Measurements from ENCODE around the gene ATP6V0A1.
"Not testable (repeated sequence)": the region's sequence is repeated elsewhere in the genome, so short reads cannot be mapped to it uniquely, and the experiment has no call there.

Gene ATP6V0A1

DNA sequence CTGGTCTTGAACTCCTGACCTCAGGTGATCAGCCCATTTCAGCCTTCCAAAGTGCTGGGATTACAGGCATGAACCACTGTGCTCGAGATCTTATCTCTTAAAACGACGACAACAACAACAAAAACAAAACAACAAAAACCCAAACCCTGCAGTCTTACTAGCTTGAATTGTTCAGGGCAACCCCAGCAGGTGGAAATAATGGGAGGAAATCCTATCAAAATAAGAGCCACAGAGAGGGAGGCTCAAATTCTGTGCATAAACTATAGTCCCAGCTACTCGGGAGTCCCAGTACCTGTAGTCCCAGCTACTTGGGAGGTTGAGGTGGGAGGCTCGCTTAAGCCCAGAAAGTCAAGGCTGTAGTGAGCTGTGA, 16.5 kb upstream of the ATP6V0A1 start:
- no peak overlapping the region for H3K4me3 ChIP-seq (ENCODE audit: low read length)
- H3K36me3 ChIP-seq (ENCODE audit: control insufficient read depth, insufficient read depth, low read length) = no peaks in the 10 kb centered on the region
- no peak overlapping the region for H3K9ac ChIP-seq (ENCODE audit: low read length)
- no peaks in the 10 kb centered on the region for H3K9me3 ChIP-seq (ENCODE audit: control insufficient read depth, low read length)
- no peaks in the 10 kb centered on the region for H3K27me3 ChIP-seq (ENCODE audit: control insufficient read depth, insufficient read depth, low read length)
- no peaks in the 10 kb centered on the region for H3K4me1 ChIP-seq (ENCODE audit: control insufficient read depth, insufficient read depth, low read length)

DNA sequence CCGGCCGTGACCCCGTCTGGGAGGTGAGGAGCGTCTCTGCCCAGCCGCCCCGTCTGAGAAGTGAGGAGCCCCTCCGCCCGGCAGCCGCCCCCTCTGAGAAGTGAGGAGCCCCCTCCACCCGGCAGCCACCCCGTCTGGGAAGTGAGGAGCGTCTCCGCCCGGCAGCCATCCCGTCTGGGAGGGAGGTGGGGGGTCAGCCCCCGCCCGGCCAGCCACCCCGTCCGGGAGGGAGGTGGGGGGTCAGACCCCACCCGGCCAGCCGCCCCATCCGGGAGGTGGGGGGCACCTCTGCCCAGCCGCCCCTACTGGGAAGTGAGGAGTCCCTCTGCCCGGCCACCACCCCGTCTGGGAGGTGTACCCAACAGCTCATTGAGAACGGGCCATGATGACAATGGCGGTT, 9.5 kb upstream of the ATP6V0A1 start:
- H3K9me3 ChIP-seq (ENCODE audit: control insufficient read depth, low read length); H3K4me3 ChIP-seq (ENCODE audit: low read length); H3K4me1 ChIP-seq (ENCODE audit: control insufficient read depth, insufficient read depth, low read length); H3K36me3 ChIP-seq (ENCODE audit: control insufficient read depth, insufficient read depth, low read length); H3K9ac ChIP-seq (ENCODE audit: low read length); H3K27me3 ChIP-seq (ENCODE audit: control insufficient read depth, insufficient read depth, low read length): not testable (repeated sequence)

DNA sequence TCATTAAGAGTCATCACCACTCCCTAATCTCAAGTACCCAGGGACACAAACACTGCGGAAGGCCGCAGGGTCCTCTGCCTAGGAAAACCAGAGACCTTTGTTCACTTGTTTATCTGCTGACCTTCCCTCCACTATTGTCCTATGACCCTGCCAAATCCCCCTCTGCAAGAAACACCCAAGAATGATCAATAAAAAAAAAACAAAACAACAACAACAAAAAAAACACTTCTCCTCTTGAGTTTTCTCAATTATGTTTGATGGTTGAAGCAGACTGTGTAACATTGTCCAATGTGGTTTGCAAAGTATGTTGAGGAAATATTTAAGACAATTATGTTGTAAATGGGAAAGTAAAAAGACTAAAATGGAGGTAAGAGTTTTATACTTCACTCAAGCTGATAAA, 8.8 kb upstream of the ATP6V0A1 start:
- not testable (repeated sequence) for H3K9ac ChIP-seq (ENCODE audit: low read length); H3K4me3 ChIP-seq (ENCODE audit: low read length); H3K9me3 ChIP-seq (ENCODE audit: control insufficient read depth, low read length); H3K4me1 ChIP-seq (ENCODE audit: control insufficient read depth, insufficient read depth, low read length); H3K36me3 ChIP-seq (ENCODE audit: control insufficient read depth, insufficient read depth, low read length); H3K27me3 ChIP-seq (ENCODE audit: control insufficient read depth, insufficient read depth, low read length)

DNA sequence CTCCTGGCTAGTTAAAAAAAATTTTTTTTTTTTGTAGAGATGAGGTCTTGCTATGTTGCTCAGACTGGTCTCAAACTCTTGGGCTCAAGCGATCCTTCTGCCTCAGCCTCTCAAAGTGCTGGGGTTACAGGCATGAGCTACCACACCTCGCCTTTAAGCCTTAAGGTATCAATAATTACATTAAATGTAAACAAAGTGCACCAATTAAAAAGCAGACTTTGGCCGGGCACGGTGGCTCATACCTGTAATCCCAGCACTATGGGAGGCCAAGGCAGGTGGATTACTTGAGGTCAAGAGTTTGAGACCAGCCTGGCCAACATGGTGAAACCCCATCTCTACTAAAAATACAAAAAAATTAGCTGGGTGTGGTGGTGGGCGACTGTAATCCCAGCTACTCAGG, 7.4 kb upstream of the ATP6V0A1 start:
- H3K4me3 ChIP-seq (ENCODE audit: low read length); H3K9me3 ChIP-seq (ENCODE audit: control insufficient read depth, low read length); H3K9ac ChIP-seq (ENCODE audit: low read length); H3K27me3 ChIP-seq (ENCODE audit: control insufficient read depth, insufficient read depth, low read length); H3K36me3 ChIP-seq (ENCODE audit: control insufficient read depth, insufficient read depth, low read length); H3K4me1 ChIP-seq (ENCODE audit: control insufficient read depth, insufficient read depth, low read length): not testable (repeated sequence)

DNA sequence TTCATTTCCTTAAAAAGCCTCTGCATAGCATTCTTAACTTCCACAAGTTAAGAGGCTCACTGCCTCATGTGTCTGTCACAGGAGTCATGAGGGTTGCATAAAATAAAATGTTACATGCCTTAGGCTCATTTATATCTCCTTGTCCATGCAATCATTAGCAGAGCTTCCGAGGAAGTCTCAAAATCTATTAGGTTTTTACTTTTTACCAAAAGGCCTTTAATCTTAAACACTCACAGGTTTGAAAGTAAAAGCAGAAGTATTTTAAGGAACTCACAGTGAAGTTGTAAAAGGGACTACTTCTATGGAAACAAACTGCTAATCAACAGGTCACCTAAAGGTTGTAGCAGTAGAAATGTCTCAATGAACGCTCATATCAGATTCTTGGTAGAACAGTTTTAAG, 5.2 kb upstream of the ATP6V0A1 start:
- Histone ChIP-seq H3K9me3 (ENCODE audit: control insufficient read depth, low read length) (no peaks in the 10 kb centered on the region), H3K9ac (ENCODE audit: low read length) (no peak overlapping the region), H3K36me3 (ENCODE audit: control insufficient read depth, insufficient read depth, low read length) (no peaks in the 10 kb centered on the region), H3K4me1 (ENCODE audit: control insufficient read depth, insufficient read depth, low read length) (peaks cover 11% of the 10 kb centered on the region), H3K4me3 (ENCODE audit: low read length) (no peak overlapping the region), H3K27me3 (ENCODE audit: control insufficient read depth, insufficient read depth, low read length) (no peaks in the 10 kb centered on the region)

DNA sequence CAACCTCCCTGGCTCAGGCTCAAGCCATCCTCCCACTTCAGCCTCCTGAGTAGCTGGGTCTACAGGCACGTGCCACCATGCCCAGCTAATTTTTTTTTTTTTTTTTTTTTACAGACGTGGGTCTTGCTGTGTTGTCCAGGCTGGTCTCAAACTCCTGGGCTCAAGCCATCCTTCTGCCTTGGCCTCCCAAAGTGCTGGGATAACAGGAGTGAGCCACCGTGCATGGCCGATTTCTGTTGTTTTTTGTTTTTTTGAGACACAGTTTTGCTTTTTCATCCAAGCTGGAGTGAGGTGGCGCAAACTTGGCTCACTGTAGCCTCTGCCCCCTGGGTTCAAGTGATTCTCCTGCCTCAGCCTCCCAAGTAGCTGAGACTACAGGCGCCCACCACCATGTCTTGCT, 3.7 kb upstream of the ATP6V0A1 start:
- H3K9me3 ChIP-seq (ENCODE audit: control insufficient read depth, low read length); H3K27me3 ChIP-seq (ENCODE audit: control insufficient read depth, insufficient read depth, low read length); H3K4me3 ChIP-seq (ENCODE audit: low read length); H3K9ac ChIP-seq (ENCODE audit: low read length); H3K36me3 ChIP-seq (ENCODE audit: control insufficient read depth, insufficient read depth, low read length): not testable (repeated sequence)
- H3K4me1 ChIP-seq (ENCODE audit: control insufficient read depth, insufficient read depth, low read length) = peaks cover 11% of the 10 kb centered on the region

DNA sequence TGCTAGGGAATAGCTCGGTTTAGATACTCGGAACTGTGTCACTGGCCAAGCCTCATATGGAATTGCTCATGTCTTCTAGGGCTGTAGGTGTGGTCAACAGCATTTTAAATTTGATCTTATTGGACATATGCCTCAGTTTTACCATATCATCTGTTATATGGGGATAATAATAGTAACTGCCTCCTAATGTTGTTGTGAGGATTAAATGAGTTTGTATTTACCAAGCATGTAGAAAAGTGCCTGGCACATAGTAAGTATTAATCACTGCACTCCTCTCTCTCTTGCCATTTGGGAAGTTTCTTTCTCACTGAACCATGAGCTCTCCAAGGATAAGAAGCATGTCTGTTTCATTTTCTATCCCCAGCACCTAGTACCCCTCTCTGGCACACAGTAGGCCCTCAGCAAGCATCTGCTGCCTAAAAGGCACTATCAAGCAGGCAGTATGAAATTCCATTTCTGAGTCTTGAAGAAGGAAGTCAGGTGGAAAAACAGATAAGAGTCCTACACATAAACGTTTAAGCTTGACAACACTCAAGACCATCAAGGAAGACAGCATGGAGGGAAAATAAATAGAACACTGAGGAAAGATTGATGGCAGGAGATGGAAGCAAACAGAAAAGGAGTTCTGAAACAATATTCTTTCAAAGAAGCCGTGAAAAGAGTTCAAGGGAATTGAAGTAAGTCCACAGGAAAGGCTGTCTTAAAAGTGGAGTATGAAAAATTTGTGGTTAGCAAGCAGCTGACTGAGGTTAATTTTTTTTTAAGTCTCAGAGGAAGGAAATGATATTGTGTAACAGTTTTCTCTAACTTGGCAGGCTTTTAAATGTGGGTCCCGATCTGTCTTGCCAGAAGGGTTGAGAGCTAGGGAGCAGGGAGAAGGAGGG, 2.2 kb upstream of the ATP6V0A1 start:
- peaks cover 20% of the 10 kb centered on the region for H3K4me1 ChIP-seq (ENCODE audit: control insufficient read depth, insufficient read depth, low read length)
- no peaks in the 10 kb centered on the region for H3K36me3 ChIP-seq (ENCODE audit: control insufficient read depth, insufficient read depth, low read length)
- H3K9me3 ChIP-seq (ENCODE audit: control insufficient read depth, low read length) = no peaks in the 10 kb centered on the region
- no peak overlapping the region for H3K4me3 ChIP-seq (ENCODE audit: low read length)
- H3K9ac ChIP-seq (ENCODE audit: low read length) = peak overlapping the region; percentile 24
- H3K27me3 ChIP-seq (ENCODE audit: control insufficient read depth, insufficient read depth, low read length) = no peaks in the 10 kb centered on the region

DNA sequence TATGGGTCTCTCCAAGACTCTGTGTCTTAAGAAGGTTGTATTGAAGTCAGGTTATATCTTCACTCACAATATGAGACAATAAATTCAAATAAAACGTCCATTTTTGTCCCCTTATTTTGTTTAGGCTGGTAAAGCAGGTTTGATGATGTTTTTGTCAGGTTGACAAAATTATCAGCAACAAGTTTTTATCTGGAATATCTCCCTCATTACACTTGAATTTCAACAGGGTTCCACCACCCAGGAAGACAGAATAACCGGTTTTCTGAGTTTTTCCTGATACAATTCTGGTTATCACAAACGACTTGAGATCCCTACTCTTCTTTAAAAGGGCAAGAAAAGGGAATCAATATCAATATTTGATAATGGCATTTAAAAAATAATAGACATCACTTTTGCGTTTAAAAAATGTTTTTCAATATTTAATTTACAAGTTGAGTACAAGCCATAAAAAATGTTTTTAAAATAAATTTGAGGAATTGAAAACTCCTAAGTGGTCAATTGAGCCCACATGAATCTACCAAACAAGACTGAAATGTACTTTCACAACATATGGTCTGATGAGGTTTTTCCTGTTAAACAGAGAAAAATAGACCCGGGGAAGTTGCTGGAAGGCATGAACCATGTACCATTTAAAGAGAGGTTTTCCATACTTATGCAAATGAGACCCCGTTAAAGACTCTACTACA, 1.4 kb upstream of the ATP6V0A1 start:
- H3K4me1 ChIP-seq (ENCODE audit: control insufficient read depth, insufficient read depth, low read length) = peaks cover 20% of the 10 kb centered on the region
- no peaks in the 10 kb centered on the region for H3K9me3 ChIP-seq (ENCODE audit: control insufficient read depth, low read length)
- H3K4me3 ChIP-seq (ENCODE audit: low read length) = no peak overlapping the region
- peak overlapping the region; percentile 24 for H3K9ac ChIP-seq (ENCODE audit: low read length)
- no peaks in the 10 kb centered on the region for H3K36me3 ChIP-seq (ENCODE audit: control insufficient read depth, insufficient read depth, low read length)
- no peaks in the 10 kb centered on the region for H3K27me3 ChIP-seq (ENCODE audit: control insufficient read depth, insufficient read depth, low read length)

DNA sequence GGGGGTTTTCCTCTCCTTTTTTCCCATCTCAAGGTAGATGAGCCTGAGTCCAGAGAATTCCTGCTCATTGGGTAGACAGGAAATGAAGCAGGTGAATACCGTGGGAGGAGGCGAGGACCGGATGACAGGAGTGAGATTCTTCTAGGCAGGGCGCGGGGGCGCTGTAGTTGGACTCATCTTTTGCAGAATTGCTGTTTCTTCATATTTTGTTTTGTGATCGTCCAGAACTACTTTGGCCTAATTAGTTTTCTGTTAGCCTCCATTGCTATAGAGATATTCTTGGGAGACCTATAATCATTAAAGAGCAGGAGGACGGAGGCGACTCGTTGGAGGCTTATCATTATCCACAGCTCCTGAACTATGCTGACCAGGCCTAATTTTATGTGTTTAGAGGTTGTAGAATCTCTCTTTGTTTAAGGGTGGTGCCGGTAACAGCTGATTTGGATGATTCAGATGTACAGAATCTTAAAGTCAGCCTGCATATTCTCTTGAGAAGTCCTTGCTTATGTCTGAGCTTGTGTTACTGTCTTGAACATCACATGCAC, 650 bp downstream of the ATP6V0A1 start:
- H3K4me3 ChIP-seq (ENCODE audit: low read length) = peak overlapping the region; percentile 57
- no peaks in the 10 kb centered on the region for H3K36me3 ChIP-seq (ENCODE audit: control insufficient read depth, insufficient read depth, low read length)
- H3K9ac ChIP-seq (ENCODE audit: low read length) = peak overlapping the region; percentile 92
- H3K27me3 ChIP-seq (ENCODE audit: control insufficient read depth, insufficient read depth, low read length) = no peaks in the 10 kb centered on the region
- no peaks in the 10 kb centered on the region for H3K9me3 ChIP-seq (ENCODE audit: control insufficient read depth, low read length)
- peaks cover 20% of the 10 kb centered on the region for H3K4me1 ChIP-seq (ENCODE audit: control insufficient read depth, insufficient read depth, low read length)

DNA sequence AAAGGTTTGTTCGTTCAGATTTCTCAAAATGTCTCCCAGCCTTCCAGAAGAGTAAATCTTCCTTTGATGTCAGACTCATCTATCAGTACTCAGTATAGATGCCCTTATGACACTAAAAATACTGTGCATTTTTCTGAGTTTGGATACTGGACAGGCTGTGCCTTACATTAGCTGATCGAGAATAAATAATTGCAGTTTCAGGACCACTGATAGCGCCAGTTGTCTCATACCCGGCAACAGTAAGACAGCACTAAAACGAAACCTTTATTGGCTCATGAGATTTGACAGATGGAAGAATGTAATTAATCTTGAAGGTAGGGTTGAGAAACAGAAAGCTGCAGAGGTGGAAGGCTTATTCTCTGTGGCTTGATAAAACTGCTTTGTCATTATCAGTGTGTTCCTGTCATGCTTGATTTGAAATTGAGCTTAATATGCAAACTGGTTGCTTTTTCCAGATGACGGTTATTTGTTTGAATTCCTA, 1.2 kb downstream of the ATP6V0A1 start:
- Histone ChIP-seq H3K9ac (ENCODE audit: low read length) (peak overlapping the region; percentile 92), H3K9me3 (ENCODE audit: control insufficient read depth, low read length) (no peaks in the 10 kb centered on the region), H3K4me3 (ENCODE audit: low read length) (peak overlapping the region; percentile 57), H3K4me1 (ENCODE audit: control insufficient read depth, insufficient read depth, low read length) (peaks cover 20% of the 10 kb centered on the region), H3K36me3 (ENCODE audit: control insufficient read depth, insufficient read depth, low read length) (no peaks in the 10 kb centered on the region), H3K27me3 (ENCODE audit: control insufficient read depth, insufficient read depth, low read length) (no peaks in the 10 kb centered on the region)

DNA sequence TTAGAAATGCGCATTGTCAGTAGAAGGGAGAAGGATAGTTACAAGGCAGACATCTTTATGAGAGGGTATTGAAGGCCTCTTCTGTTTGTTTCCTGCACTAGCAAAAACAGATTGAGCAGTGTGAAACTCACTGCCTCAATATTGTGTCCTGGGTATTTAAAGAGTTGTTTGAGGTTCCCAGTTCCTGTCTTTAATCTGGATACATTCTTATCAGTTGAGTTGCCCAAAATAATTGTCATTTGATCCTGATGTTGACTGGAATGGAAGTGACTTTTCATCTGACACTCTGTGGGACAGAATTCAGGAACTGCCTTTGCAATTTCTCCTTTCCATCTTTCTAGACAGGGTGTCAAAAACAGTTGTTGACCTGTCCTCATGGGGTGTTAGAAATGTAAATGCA, 1.7 kb downstream of the ATP6V0A1 start:
- Histone ChIP-seq H3K9me3 (ENCODE audit: control insufficient read depth, low read length) (no peaks in the 10 kb centered on the region), H3K4me1 (ENCODE audit: control insufficient read depth, insufficient read depth, low read length) (peaks cover 20% of the 10 kb centered on the region), H3K4me3 (ENCODE audit: low read length) (no peak overlapping the region), H3K27me3 (ENCODE audit: control insufficient read depth, insufficient read depth, low read length) (no peaks in the 10 kb centered on the region), H3K36me3 (ENCODE audit: control insufficient read depth, insufficient read depth, low read length) (no peaks in the 10 kb centered on the region), H3K9ac (ENCODE audit: low read length) (peak overlapping the region; percentile 0)

DNA sequence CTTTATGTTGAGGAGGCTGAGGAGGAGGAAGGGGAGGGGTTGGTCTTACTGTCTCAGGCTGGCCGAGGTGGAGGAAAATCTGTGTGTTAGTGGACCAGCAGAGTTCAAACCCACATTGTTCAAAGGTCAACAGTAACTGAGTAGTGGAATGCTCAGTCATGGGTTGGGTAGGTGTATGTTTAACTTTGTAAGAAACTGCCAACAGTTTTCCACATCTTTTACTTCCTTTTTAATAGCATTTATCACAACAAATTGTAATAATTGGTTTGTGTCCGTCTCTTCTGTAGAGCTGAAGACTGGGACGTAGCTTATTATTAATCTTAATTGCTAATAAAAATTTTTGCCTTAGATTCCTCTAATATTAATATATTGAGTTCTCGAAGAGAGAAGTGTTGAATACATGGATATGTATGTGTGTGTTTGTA, 5.3 kb downstream of the ATP6V0A1 start:
- no peak overlapping the region for H3K9ac ChIP-seq (ENCODE audit: low read length)
- H3K9me3 ChIP-seq (ENCODE audit: control insufficient read depth, low read length) = no peaks in the 10 kb centered on the region
- H3K27me3 ChIP-seq (ENCODE audit: control insufficient read depth, insufficient read depth, low read length) = no peaks in the 10 kb centered on the region
- H3K4me1 ChIP-seq (ENCODE audit: control insufficient read depth, insufficient read depth, low read length) = peaks cover 9% of the 10 kb centered on the region
- no peaks in the 10 kb centered on the region for H3K36me3 ChIP-seq (ENCODE audit: control insufficient read depth, insufficient read depth, low read length)
- no peak overlapping the region for H3K4me3 ChIP-seq (ENCODE audit: low read length)
